GM19193 (cell line): ENCODE results near the gene IL18R1.

Source experiments
- POLR2A ChIP-seq: IDR thresholded peaks from 4 replicates; pipeline ENCODE4 v1.6.1; 2011; ENCODE audit not compliant: insufficient read depth, insufficient read length; ENCODE audit errors: extremely low read depth

Gene IL18R1

DNA sequence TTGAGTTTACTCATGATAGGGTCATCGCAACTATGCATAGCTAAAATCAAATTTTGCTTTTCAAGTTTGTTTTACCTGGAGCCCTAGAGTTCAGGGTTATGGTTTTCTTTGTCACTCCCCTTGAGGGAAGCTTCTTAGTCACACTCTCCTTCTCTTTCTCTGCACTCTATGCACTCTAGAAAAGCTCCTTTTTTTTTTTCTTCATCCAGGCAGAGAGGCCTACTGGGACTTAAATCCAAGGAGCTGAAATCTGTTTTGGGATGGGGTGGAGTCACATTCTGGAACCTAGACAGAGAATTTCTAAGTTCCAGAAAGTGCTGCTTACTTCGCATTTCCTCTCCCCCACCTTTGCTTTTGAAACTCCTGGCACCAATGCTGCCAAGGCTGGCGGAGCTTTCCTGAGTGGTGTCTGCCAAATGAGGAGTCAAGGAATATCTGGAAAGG lies 19.1 kb upstream of the IL18R1 start:
- no peak for TF ChIP-seq POLR2A

DNA sequence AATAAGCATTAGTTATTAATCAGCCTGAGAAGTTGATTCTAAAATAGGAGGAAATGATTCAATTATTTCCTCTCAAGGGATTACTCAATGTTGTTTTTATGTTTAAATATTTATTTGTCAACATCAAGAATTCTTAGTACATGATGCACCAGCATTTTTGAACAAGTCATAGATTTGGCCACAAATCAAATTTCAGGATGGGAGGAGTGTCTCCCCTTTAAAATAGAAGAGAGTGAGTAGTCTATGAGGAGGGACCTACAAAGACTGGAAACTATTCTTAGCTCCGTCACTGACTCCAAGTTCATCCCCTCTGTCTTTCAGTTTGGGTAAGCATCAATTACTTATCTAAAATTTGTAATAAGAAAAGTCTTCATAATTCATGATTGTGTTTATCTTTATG lies 18.6 kb upstream of the IL18R1 start:
- no peak for TF ChIP-seq POLR2A

GRCh38 chr2:102337481-102338386 lies 17.9 kb upstream of the IL18R1 start:
- no peak for TF ChIP-seq POLR2A

- no peak for TF ChIP-seq POLR2A
These were observed 14.8 kb upstream of the IL18R1 start for GRCh38 chr2:102340778-102341177.

DNA sequence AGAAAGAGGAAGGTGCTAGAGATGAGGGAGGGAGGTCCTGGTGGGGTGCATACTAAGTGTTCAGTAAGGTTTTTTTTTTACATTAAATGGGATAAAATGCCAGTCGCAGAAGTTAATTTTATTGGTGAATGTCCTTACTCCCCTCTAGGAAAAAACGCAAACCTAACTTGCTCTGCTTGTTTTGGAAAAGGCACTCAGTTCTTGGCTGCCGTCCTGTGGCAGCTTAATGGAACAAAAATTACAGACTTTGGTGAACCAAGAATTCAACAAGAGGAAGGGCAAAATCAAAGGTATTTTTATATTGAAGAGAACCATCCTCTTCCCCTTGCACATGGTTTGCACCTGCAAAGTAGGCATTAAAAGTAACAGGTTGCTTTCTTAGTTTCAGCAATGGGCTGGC lies 12.7 kb upstream of the IL18R1 start:
- no peak for TF ChIP-seq POLR2A

- TF ChIP-seq POLR2A, result no peak
These were observed 11.2 kb upstream of the IL18R1 start for GRCh38 chr2:102344397-102344796.

GRCh38 chr2:102345329-102345920 lies 10.2 kb upstream of the IL18R1 start:
- TF ChIP-seq POLR2A, result no peak

DNA sequence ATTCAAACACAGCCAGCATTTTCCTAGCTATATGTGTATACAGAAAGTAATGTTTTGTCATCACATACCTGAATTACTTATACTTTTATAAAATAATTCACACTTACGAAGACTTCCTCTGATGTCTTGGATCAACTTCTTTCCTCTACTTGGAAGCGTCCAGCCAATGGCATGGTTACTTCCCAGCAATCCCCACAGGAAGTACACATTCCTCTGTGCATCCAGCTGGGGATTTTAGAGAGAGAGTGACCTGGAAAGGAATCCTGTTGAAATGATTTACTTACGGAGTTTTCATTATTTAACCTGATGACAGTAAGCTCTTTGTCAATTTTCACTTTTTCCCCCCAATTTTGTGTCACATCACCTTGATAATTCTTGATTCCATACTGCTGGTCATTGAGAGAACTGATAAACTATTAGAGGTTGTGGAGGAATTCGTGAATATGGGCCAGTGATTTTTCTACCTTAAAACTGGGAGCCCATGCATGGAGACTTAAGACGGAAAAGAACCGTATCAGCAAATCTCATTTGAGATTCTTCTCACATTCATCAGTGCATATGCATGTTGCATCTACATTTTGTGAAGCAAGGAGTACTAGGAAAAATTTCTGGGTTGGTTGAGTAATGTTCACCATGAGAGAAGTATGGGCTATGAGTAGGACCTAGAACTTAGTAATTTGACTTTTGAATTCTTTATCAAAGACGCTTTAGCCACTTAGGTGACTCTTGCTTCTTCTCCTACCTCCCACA lies 9.0 kb upstream of the IL18R1 start:
- no peak for TF ChIP-seq POLR2A

DNA sequence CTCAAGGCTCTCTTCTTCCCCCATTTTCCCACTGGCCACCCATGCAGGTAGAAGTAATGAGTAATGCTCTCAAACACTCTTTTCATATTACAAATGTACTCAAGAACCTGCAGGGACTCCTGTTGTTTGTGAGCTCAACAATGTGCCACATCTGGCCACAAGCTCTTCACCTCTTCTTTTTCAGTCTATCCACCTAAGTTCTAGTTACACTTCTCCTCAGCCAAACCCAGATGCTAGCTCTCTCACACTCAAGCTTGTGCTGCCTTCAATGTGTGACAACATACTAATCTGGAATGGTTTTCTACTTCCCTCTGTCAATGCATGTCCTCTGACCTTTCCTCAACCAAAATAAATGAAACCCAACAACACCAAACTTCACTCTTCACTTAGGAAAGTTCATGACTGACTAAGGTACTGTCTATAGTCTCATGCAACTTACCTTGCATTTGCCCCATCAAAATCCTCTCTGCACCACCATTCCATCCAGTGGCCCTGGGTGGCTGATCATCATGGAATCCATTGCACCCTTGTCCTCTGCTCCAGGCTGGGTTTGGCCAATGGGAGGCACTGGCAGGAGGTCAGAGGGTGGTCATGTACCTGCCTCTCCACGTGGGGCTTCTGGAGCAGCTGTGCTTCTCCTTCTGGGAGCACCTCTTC lies 5.3 kb upstream of the IL18R1 start:
- TF ChIP-seq POLR2A, result no peak

DNA sequence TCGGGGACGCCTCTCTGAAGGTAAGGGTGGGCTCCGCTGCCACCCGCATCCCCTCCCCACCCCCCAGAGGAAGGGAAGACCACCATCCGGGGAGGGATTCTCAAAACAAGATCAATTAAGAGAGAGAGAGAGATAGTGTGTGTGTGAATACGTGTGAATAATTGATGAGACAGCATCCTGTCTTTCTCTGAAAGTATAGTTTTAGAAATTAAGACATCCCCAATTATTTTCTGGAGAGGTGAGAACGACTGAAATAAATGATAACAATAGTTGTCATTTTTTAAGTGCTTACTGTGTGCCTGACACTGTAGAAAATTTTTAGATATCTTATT lies 751 bp downstream of the IL18R1 start:
- TF ChIP-seq POLR2A, result no peak

GRCh38 chr2:102356741-102357140 lies 1.1 kb downstream of the IL18R1 start:
- no peak for TF ChIP-seq POLR2A

- no peak for TF ChIP-seq POLR2A
These were observed 2.3 kb downstream of the IL18R1 start for GRCh38 chr2:102357937-102358336.

DNA sequence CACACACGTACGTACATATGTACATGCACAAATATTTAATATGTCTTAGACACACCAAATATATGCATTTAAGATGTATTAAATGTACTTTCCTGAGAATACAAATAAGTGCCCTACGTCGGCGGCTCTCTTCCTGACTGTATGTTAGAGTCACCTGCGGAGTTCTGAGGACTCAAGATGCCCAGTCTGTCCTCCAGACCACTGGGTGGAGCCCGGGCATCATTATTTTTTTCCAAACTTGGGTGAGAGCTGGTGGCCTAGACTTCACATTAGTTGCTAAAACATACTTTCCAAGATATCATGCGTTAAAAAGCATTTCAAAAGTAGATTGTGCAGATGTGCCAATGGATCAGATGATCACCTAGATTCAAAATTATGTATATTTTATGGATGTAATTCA lies 2.9 kb downstream of the IL18R1 start:
- no peak for TF ChIP-seq POLR2A

DNA sequence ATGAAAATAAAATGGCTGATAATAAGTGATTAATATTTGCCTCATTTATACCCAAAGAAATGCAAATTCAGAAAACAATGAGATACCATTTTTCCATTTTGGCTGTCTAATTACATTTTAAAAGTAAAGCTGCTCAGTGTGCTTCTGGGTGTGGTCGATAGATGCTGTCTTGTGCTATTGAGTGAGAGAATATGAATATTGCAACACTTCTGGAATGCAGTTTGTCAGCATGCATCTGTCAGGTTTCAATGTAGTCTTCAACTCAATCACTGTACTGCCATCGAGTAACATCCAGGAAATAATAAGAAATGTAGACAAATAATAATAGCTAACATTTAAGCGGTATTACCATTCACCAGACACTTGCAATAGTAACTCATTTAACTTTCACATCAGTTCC lies 3.9 kb downstream of the IL18R1 start:
- no peak for TF ChIP-seq POLR2A

- TF ChIP-seq POLR2A, result no peak
These were observed 6.1 kb downstream of the IL18R1 start for GRCh38 chr2:102361632-102362241.

- TF ChIP-seq POLR2A, result no peak
These were observed 10.2 kb downstream of the IL18R1 start for GRCh38 chr2:102365763-102366162.
